SK-N-DZ (cell line): Measurements from ENCODE around the gene C12orf42.

Source experiments
- DNase-seq: peaks from one replicate; pipeline ENCODE4 v3.0.0-alpha.2; 2015; ENCODE audit warnings: low spot score

The C12orf42 gene

GRCh38 chr12:103336940-103337339, 158.8 kb downstream of the C12orf42 start:
- DNase-seq, result no peak

GRCh38 chr12:103334466-103334865, 161.3 kb downstream of the C12orf42 start:
- DNase-seq, result peak; percentile 32

GRCh38 chr12:103333676-103334075, 162.1 kb downstream of the C12orf42 start:
- no peak for DNase-seq

GRCh38 chr12:103331643-103332042, 164.1 kb downstream of the C12orf42 start:
- DNase-seq, result no peak

- DNase-seq, result no peak
These were observed 165.1 kb downstream of the C12orf42 start for GRCh38 chr12:103330672-103331071.

GRCh38 chr12:103327676-103328075, 168.1 kb downstream of the C12orf42 start:
- DNase-seq, result no peak

GRCh38 chr12:103326190-103326589, 169.6 kb downstream of the C12orf42 start:
- DNase-seq, result peak; percentile 31

GRCh38 chr12:103318566-103318965, 177.2 kb downstream of the C12orf42 start:
- DNase-seq, result no peak

GRCh38 chr12:103317220-103317619, 178.5 kb downstream of the C12orf42 start:
- no peak for DNase-seq

- DNase-seq, result no peak
These were observed 181.0 kb downstream of the C12orf42 start for GRCh38 chr12:103314786-103315185.

GRCh38 chr12:103313894-103314293, 181.9 kb downstream of the C12orf42 start:
- DNase-seq, result no peak

- no peak for DNase-seq
These were observed 182.9 kb downstream of the C12orf42 start for GRCh38 chr12:103312742-103313354.

GRCh38 chr12:103310546-103311270, 185.1 kb downstream of the C12orf42 start:
- no peak for DNase-seq

GRCh38 chr12:103308396-103308795, 187.4 kb downstream of the C12orf42 start:
- no peak for DNase-seq

- no peak for DNase-seq
These were observed 192.3 kb downstream of the C12orf42 start for GRCh38 chr12:103303484-103303883.

- DNase-seq, result peak; percentile 87
These were observed 193.9 kb downstream of the C12orf42 start for GRCh38 chr12:103301642-103302591.

- no peak for DNase-seq
These were observed 207.8 kb downstream of the C12orf42 start for GRCh38 chr12:103288016-103288415.

GRCh38 chr12:103282124-103282523, 213.6 kb downstream of the C12orf42 start:
- DNase-seq, result no peak

- no peak for DNase-seq
These were observed 216.3 kb downstream of the C12orf42 start for GRCh38 chr12:103279444-103279843.

- no peak for DNase-seq
These were observed 217.4 kb downstream of the C12orf42 start for GRCh38 chr12:103278329-103278728.

- no peak for DNase-seq
These were observed 222.1 kb downstream of the C12orf42 start for GRCh38 chr12:103273645-103274044.

GRCh38 chr12:103272949-103273348, 222.8 kb downstream of the C12orf42 start:
- no peak for DNase-seq
